HG03196 (cell line): ENCODE measurements around the gene ARFGEF3.
"Not testable (repeated sequence)": the region's sequence is repeated elsewhere in the genome, so short reads cannot be mapped to it uniquely, and the experiment has no call there.

Experiments used
- ATAC-seq: cut with Tn5 transposase; IDR thresholded peaks from one replicate; pipeline ENCODE4 v1.9.1; 2021; ENCODE audit not compliant: unreplicated experiment

Gene ARFGEF3

GRCh38 chr6:138211048-138211581 lies 49.4 kb downstream of the ARFGEF3 start:
- no peak for ATAC-seq

GRCh38 chr6:138211601-138212000 lies 49.9 kb downstream of the ARFGEF3 start:
- ATAC-seq, result no peak

GRCh38 chr6:138212530-138212929 lies 50.8 kb downstream of the ARFGEF3 start:
- ATAC-seq, result not testable (repeated sequence)

GRCh38 chr6:138215093-138215782 lies 53.5 kb downstream of the ARFGEF3 start:
- ATAC-seq, result no peak

GRCh38 chr6:138218449-138218848 lies 56.7 kb downstream of the ARFGEF3 start, which contains the start of gene PBOV1:
Gene PBOV1 (minus strand): TSS chr6:138218491. CDS start chr6:138218395, 96 bp downstream.
- no peak for ATAC-seq

GRCh38 chr6:138219398-138219797 lies 57.7 kb downstream of the ARFGEF3 start:
- no peak for ATAC-seq

GRCh38 chr6:138219901-138220300 lies 58.2 kb downstream of the ARFGEF3 start:
- no peak for ATAC-seq

GRCh38 chr6:138222901-138223546 lies 61.3 kb downstream of the ARFGEF3 start:
- ATAC-seq, result no peak

GRCh38 chr6:138225953-138226352 lies 64.2 kb downstream of the ARFGEF3 start:
- ATAC-seq, result no peak

- ATAC-seq, result no peak
Measured at GRCh38 chr6:138226700-138227315, 65.1 kb downstream of the ARFGEF3 start.

- no peak for ATAC-seq
Measured at GRCh38 chr6:138227316-138227781, 65.6 kb downstream of the ARFGEF3 start.

GRCh38 chr6:138229072-138229471 lies 67.3 kb downstream of the ARFGEF3 start:
- ATAC-seq, result no peak

GRCh38 chr6:138229663-138230179 lies 68.0 kb downstream of the ARFGEF3 start:
- no peak for ATAC-seq

GRCh38 chr6:138230221-138230620 lies 68.5 kb downstream of the ARFGEF3 start:
- no peak for ATAC-seq

GRCh38 chr6:138230759-138231380 lies 69.1 kb downstream of the ARFGEF3 start:
- no peak for ATAC-seq

GRCh38 chr6:138231381-138231886 lies 69.7 kb downstream of the ARFGEF3 start:
- no peak for ATAC-seq

GRCh38 chr6:138234363-138234762 lies 72.6 kb downstream of the ARFGEF3 start:
- ATAC-seq, result no peak

- ATAC-seq, result no peak
Measured at GRCh38 chr6:138235205-138235604, 73.5 kb downstream of the ARFGEF3 start.

- ATAC-seq, result no peak
Measured at GRCh38 chr6:138235693-138236092, 74.0 kb downstream of the ARFGEF3 start.

- no peak for ATAC-seq
Measured at GRCh38 chr6:138237463-138237862, 75.7 kb downstream of the ARFGEF3 start.

- ATAC-seq, result no peak
Measured at GRCh38 chr6:138238368-138238767, 76.6 kb downstream of the ARFGEF3 start.
